HG03565 (cell line): ENCODE data around the gene TSPEAR.

ENCODE experiments used
- ATAC-seq: cut with Tn5 transposase; IDR thresholded peaks from one replicate; pipeline ENCODE4 v1.9.1; 2021; ENCODE audit warnings: mild to moderate bottlenecking, moderate library complexity; ENCODE audit not compliant: unreplicated experiment

TSPEAR gene

DNA sequence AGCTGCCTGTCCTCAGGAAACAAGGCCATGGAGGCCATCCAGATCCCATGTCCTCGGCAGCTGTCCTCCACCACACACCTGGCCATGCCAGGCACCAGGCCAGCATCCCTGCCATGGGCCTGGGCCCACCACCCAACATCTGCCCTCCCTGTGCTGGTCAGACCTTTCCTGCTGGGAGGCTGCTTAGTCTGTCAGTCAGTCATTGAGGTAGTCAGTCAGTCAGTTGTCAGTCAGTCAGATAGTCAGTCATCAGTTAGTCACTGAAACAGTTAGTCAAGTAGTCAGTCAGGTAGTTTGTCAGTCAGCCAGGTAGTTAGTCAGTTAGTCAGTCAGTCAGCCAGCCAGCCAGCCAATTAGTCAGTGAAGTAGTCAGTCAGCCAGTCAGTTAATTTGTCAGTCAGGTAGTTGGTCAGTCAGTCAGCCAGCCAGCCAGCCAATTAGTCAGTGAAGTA, 188.6 kb downstream of the TSPEAR start:
- ATAC-seq, result no peak

DNA sequence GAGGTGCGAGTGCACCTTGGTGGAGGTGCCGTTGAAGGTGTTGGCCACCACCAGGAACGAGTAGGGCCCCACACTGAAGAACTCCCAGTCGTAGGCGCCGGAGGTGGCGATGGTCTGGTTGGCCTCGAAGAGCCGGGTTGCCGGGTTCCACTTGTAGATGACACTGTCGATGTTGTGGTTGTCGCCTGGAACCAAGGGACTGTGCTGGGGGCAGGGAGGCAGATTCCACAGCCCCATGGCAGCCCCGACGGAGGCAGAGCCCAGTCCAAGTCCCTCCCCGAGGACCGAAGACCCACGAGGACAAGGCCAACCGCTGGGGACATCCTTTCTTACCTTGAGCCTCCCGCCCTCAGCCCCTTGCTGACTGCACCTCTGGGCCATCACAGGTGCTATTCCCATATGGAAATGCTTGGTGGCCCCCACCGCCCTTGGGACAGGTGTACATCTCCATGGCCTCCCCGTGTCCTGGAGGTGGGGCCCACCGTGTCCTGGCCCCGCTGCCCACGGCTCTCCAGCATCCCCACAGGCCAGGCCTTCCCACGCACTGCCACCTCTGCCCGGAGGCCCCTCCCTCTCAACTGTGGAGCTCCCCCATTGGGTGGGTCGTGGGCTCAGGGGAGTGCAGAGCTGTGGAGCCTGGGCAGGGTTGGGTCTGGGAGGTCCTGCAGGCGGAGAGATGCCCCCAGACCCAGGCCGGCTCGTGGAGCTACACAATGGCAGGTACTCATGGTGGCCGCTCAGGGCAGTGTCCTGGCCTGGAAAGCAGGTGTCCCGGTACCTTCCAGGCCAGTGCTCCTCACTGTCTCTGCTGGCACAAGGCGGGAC, 189.2 kb downstream of the TSPEAR start:
- ATAC-seq, result no peak

- ATAC-seq, result no peak
Observed at GRCh38 chr21:44521301-44521927, 190.0 kb downstream of the TSPEAR start.

GRCh38 chr21:44520326-44521300, 190.8 kb downstream of the TSPEAR start:
- no peak for ATAC-seq

DNA sequence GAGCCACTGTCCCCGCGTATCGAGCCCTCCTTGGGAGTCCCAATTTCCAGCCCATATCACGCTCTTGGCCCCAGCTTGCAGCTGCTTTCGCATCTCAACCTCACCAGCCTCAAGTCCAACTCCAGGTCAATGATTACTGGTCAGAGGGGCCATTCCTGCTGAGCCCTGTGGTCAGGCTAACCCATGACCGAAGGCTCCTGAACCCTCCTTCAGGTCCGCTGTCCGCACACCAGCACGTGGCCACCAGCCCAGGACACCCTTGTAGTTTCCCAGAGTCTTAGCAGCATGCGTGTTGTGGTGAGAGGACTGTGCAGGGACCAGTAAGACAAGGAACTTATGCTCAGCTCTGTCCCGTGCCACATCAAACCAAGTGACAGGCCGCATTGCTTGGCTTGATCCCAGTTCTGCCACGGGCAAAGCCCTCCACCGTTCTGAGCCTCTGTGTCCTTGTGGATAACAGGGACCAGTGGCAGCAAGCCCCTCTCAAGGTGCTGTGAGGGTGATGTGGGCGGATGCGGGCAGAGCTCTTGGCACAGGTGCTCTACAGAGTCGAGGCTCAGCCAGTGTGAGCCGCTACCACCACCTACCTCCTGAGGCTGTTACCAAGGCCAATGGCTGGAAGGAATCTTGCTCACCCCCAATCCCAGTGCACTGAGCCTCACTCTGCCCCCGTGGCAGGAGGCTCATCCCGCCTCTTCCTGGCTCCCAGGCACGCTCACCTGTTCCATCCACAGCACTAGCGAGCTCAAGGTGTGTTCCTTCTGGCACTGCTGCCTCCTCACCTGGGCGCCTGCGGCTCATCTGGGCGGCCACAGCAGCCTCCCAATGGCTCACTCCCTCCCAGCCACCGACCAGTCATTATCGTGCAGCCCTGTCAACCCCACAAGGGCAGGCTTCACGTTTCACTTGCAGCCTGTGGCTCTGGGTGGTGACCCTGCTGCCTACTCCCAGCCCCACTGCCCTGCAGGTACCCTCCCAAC, 191.7 kb downstream of the TSPEAR start:
- ATAC-seq, result no peak

GRCh38 chr21:44518686-44519085, 192.7 kb downstream of the TSPEAR start:
- no peak for ATAC-seq

DNA sequence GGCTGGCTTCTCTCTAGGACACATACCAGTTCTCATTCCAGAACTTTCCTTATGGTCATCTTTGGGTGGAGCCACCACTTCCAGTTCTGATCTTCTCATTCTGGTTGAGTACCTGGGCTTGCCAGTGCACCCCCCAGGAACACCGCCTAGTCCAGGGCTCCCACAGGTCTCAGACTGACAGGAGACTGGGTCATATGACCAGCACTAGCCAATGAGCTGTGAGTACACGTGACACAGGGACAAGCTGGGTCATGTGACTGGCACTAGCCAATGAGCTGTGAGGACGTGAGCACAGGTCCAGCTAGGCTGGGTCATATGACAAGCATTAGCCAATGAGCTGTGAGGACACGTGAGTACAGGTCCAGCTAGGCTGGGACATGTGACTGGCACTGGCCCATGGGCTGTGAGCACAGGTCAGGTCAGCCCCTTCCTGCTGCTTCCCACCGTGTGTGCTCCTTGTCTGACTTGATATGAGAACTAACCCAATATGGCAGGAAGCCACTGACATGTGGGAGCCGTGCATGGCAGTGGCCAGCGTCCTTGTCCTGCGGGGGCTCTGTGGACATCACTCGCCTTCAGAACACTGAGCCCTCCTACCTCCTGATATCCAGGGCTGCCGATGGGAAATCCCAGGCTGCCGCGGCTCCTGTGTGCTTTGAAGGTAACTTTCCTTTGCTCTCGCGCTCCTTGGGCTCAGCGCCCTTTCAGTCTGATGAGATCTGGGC, 194.0 kb downstream of the TSPEAR start:
- no peak for ATAC-seq

DNA sequence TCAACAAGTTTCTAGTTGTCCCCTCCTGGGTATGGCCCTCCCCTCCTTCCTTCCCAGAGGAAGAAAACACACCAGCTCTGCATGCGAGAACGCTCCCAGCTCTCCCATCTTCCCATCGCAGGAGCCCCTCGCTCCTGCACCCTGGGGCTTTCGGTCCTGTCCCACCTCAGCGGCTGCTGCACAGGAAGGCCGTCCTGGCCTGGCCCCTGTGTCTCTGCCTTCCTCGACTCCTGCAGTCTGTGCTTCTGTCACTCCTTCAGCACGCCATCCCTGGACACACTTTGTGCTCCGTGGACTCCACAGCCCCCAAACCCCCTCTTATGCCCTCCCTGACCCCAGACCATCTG, 194.6 kb downstream of the TSPEAR start:
- no peak for ATAC-seq

GRCh38 chr21:44516342-44516741, 195.0 kb downstream of the TSPEAR start:
- no peak for ATAC-seq

DNA sequence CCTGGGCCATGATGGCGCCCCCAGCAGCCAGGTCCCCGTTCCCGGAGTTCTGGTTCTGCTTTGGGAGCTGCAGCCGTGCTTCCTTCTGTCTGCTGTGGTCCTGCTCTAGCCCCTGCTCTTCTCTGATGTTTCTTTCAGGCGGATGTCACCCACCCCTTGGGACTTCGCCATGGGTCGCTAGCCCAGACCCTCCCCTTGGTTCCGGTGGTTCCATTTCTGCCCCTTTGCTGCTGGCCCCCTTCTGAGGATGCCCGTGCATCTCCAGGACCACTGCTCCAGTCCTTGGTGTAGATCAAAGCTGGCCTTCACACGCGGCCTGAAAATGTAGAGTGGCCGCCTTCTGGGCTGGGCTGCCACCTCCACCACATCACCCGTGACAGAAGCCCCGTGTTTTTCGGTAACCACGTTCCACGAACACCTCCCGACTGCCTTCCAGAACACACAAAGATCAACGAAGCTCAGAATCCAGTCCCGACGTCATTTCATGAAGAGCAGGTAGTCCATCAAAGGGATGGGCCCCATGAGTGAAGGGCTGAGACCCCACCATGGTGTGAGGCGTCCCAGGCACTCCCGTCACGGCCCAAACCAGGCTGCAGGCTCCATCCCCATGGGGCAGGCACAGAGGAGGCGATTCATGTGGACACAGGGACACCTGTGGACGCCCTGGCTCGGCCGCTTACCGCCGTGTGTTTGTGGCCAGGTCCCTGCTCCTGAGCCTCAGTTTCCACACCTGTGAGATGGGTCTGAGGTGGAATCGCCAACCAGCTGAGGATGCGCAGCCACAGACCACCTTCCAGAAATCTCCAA, 195.8 kb downstream of the TSPEAR start:
- no peak for ATAC-seq

GRCh38 chr21:44514746-44515358, 196.5 kb downstream of the TSPEAR start:
- no peak for ATAC-seq

DNA sequence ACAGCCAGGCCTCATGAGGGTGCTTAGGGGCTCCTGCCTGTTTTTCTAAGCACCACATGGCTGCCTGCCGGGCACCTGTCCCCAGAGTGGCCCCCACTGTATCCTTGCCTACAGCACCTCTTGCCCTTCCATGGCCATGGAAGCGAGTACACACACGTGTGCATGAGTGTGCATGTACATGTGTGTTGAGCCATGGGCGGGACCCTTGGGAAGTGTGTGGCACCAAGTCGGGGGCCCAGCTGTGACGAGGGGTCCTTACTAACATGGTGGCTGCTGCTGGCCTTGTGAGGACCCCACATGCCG, 197.2 kb downstream of the TSPEAR start:
- ATAC-seq, result no peak

GRCh38 chr21:44513389-44514217, 197.8 kb downstream of the TSPEAR start:
- ATAC-seq, result no peak

- no peak for ATAC-seq
Observed at GRCh38 chr21:44512496-44513388, 198.6 kb downstream of the TSPEAR start.

DNA sequence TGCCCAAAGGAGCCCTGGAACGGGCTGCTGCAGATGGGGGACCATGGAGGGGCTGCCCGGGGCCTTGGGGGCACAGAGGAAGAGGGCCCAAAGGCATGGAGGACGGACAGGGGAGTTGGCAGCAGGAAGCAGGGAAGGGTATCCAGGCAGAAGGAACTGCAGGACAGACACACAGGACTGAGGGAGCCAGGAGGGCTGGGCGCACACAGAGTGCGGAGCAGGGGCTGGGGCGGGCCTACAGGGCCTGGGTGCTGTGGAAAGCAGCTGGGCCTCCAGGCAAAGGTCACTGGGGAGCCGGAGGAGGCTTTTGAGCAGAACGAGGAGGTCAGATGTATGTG, 199.5 kb downstream of the TSPEAR start:
- no peak for ATAC-seq

GRCh38 chr21:44511219-44511937, 200.0 kb downstream of the TSPEAR start:
- ATAC-seq, result no peak
